Measurements from ENCODE around the gene VWA7. TPM values are rescaled to one million over a fixed set of nuclear protein-coding genes. Genes with fewer than 3 reads are reported as not detected.
A peak's percentile ranks its signal among the peaks of the same experiment; 100 is the strongest.

Gene VWA7
- polyA plus RNA-seq, 2 of the 4 experiments (the other 2 are of a cell fraction) = 1.1 TPM

- H3K4me3 ChIP-seq = peak within 1 kb of the TSS; percentile 97
- WGBS (ENCODE audit: missing lambda C conversion rate) = 3% methylated on average over 6 of the region's 75 CpGs
- ChIA-PET CTCF (interaction anchor here (0.6 to 3.8 kb wide), 28 partner anchors 9 to 249 kb away, joined by 3 to 27 read pairs (median 4); partner anchors contain the start of genes CLIC1, HSPA1A, HSPA1B and HSPA1L), POLR2A (interaction anchor here (0.9 to 2.6 kb wide), 5 partner anchors 11 to 34 kb away, joined by 7 to 28 read pairs (median 18); partner anchors contain the start of genes HSPA1A, HSPA1B, HSPA1L and LSM2)
- H3K4me2 ChIP-seq = peak within 1 kb of the TSS; percentile 95
- ATAC-seq = peak; percentile 88 to 91
- H3K9me3 ChIP-seq = no peaks in the 10 kb centered on the region
- peaks cover 23% of the 10 kb centered on the region; the same call in 2 of the 3 replicates for H3K4me1 ChIP-seq
- H3K27ac ChIP-seq = peak within 1 kb of the TSS; percentile 94 to 97
- DNase-seq (ENCODE audit: low read depth in 1 of 2, low spot score in 1 of 2) = peak; percentile 88 to 92
- no peak for FAIRE-seq
- no peak for TF ChIP-seq KDM1A (IDR thresholded peaks at IDR 0.05; ENCODE audit: low read depth)
- no peak for TF ChIP-seq HOXB13 (CRISPR knock-in tag; IDR thresholded peaks at IDR 0.05; ENCODE audit: low read depth)
- TF ChIP-seq MYC (IDR thresholded peaks at IDR 0.05; ENCODE audit: borderline replicate concordance, low read length) = peak; percentile 78; the same call in 1 of the 2 replicates
- TF ChIP-seq ATOH8 (CRISPR knock-in tag; IDR thresholded peaks at IDR 0.05; ENCODE audit: low read depth) = no peak
- TF ChIP-seq TP53 (CRISPR knock-in tag; IDR thresholded peaks at IDR 0.05) = no peak
- TF ChIP-seq, protein P1, sequence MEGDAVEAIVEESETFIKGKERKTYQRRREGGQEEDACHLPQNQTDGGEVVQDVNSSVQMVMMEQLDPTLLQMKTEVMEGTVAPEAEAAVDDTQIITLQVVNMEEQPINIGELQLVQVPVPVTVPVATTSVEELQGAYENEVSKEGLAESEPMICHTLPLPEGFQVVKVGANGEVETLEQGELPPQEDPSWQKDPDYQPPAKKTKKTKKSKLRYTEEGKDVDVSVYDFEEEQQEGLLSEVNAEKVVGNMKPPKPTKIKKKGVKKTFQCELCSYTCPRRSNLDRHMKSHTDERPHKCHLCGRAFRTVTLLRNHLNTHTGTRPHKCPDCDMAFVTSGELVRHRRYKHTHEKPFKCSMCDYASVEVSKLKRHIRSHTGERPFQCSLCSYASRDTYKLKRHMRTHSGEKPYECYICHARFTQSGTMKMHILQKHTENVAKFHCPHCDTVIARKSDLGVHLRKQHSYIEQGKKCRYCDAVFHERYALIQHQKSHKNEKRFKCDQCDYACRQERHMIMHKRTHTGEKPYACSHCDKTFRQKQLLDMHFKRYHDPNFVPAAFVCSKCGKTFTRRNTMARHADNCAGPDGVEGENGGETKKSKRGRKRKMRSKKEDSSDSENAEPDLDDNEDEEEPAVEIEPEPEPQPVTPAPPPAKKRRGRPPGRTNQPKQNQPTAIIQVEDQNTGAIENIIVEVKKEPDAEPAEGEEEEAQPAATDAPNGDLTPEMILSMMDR (IDR thresholded peaks at IDR 0.05) = peak; percentile 67
- TF ChIP-seq HOXA7 (CRISPR knock-in tag; IDR thresholded peaks at IDR 0.05) = no peak
- TF ChIP-seq, protein P2, sequence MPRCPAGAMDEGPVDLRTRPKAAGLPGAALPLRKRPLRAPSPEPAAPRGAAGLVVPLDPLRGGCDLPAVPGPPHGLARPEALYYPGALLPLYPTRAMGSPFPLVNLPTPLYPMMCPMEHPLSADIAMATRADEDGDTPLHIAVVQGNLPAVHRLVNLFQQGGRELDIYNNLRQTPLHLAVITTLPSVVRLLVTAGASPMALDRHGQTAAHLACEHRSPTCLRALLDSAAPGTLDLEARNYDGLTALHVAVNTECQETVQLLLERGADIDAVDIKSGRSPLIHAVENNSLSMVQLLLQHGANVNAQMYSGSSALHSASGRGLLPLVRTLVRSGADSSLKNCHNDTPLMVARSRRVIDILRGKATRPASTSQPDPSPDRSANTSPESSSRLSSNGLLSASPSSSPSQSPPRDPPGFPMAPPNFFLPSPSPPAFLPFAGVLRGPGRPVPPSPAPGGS (IDR thresholded peaks at IDR 0.05) = peak; percentile 63; the same call in 1 of the 3 replicates
- TF ChIP-seq, protein P3, sequence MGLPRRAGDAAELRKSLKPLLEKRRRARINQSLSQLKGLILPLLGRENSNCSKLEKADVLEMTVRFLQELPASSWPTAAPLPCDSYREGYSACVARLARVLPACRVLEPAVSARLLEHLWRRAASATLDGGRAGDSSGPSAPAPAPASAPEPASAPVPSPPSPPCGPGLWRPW (IDR thresholded peaks at IDR 0.05) = no peak
- TF ChIP-seq NPAS2 (CRISPR knock-in tag; IDR thresholded peaks at IDR 0.05; ENCODE audit: borderline replicate concordance) = 0 out of 2 replicates have a peak, but pooled peaks have one; percentile 38
- TF ChIP-seq PHF8 (IDR thresholded peaks at IDR 0.05; ENCODE audit: borderline replicate concordance, low read depth) = no peak
- TF ChIP-seq BHLHE40 (IDR thresholded peaks at IDR 0.05; ENCODE audit: low read depth, low read length) = no peak
- peak; percentile 31 to 70; a peak in 4 of 5 replicates for TF ChIP-seq RAD21 (conservative IDR thresholded peaks at IDR 0.05 in 1 of 2, IDR thresholded peaks at IDR 0.05 in 1 of 2)
- no peak for TF ChIP-seq RNF2 (IDR thresholded peaks at IDR 0.05; ENCODE audit: borderline replicate concordance, low read depth)
- TF ChIP-seq SMC3 (IDR thresholded peaks at IDR 0.05) = peak; percentile 72
- no peak for TF ChIP-seq MAZ (IDR thresholded peaks at IDR 0.05; ENCODE audit: borderline replicate concordance, low read depth, low read length)
- no peak for TF ChIP-seq CBX8 (IDR thresholded peaks at IDR 0.05)
- no peak for TF ChIP-seq MAFK (IDR thresholded peaks at IDR 0.05; ENCODE audit: partially characterized antibody)
- TF ChIP-seq NR3C1 (IDR thresholded peaks at IDR 0.05) = no peak
- no peak for TF ChIP-seq ZSCAN20 (CRISPR knock-in tag; IDR thresholded peaks at IDR 0.05)
- TF ChIP-seq RARB (CRISPR knock-in tag; IDR thresholded peaks at IDR 0.05) = no peak
- TF ChIP-seq ZNF302 (CRISPR knock-in tag; IDR thresholded peaks at IDR 0.05) = no peak
- TF ChIP-seq POLR2AphosphoS2 (conservative IDR thresholded peaks at IDR 0.05; ENCODE audit: low read length) = no peak
- TF ChIP-seq FOSL2 (IDR thresholded peaks at IDR 0.05) = no peak
- peak; percentile 15; the same call in 1 of the 2 replicates for TF ChIP-seq FOSL2 (CRISPR knock-in tag; IDR thresholded peaks at IDR 0.05)
- TF ChIP-seq EHMT2 (IDR thresholded peaks at IDR 0.05; ENCODE audit: low read depth) = no peak
- TF ChIP-seq HOXB5 (CRISPR knock-in tag; IDR thresholded peaks at IDR 0.05) = no peak
- TF ChIP-seq CBX2 (IDR thresholded peaks at IDR 0.05; ENCODE audit: borderline replicate concordance, low read depth) = no peak
- no peak for TF ChIP-seq GATA3 (IDR thresholded peaks at IDR 0.05; ENCODE audit: borderline replicate concordance)
- TF ChIP-seq, protein P4, sequence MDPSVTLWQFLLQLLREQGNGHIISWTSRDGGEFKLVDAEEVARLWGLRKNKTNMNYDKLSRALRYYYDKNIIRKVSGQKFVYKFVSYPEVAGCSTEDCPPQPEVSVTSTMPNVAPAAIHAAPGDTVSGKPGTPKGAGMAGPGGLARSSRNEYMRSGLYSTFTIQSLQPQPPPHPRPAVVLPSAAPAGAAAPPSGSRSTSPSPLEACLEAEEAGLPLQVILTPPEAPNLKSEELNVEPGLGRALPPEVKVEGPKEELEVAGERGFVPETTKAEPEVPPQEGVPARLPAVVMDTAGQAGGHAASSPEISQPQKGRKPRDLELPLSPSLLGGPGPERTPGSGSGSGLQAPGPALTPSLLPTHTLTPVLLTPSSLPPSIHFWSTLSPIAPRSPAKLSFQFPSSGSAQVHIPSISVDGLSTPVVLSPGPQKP (IDR thresholded peaks at IDR 0.05; ENCODE audit: low read depth, low read length) = no peak
- peak; percentile 51 for TF ChIP-seq USF2 (IDR thresholded peaks at IDR 0.05)
- no peak for TF ChIP-seq FOSB (CRISPR knock-in tag; IDR thresholded peaks at IDR 0.05)
Measured at GRCh38 chr6:31795616-31796298, 18.6 kb upstream of the VWA7 start, which contains the start of gene VARS1. Gene VARS1, minus strand, starts transcription at chr6:31795752. Its CDS starts 535 bp downstream, at chr6:31795217.
